GM23248 (cell line): ENCODE results near the gene ARHGAP44.

ENCODE experiments used
- EZH2 ChIP-seq: fragments of 200-600 bp; sonication (generic); IDR thresholded peaks from 2 replicates; pipeline ENCODE4 v1.6.1; 2018; ENCODE audit warnings: antibody characterized with exemption, mild to moderate bottlenecking; ENCODE audit not compliant: insufficient read depth, poor library complexity, severe bottlenecking
- EZH2phosphoT487 ChIP-seq: fragments of 200-600 bp; sonication (generic); IDR thresholded peaks from 2 replicates; pipeline ENCODE4 v1.6.1; 2018; ENCODE audit warnings: antibody characterized with exemption, moderate library complexity, mild to moderate bottlenecking, low read depth; ENCODE audit not compliant: insufficient read depth

GRCh38 chr17:12963505-12963904 lies 174.2 kb downstream of the ARHGAP44 start:
- TF ChIP-seq EZH2 (no peak), EZH2phosphoT487 (no peak)
